Measurements from ENCODE around the gene PRKCE. TPM values are rescaled to one million over a fixed set of nuclear protein-coding genes. Genes with fewer than 3 reads are reported as not detected.

The PRKCE gene
- total and polyA plus RNA-seq, 11 donors: 4.1 to 22.3 (median 16.2) TPM

DNA sequence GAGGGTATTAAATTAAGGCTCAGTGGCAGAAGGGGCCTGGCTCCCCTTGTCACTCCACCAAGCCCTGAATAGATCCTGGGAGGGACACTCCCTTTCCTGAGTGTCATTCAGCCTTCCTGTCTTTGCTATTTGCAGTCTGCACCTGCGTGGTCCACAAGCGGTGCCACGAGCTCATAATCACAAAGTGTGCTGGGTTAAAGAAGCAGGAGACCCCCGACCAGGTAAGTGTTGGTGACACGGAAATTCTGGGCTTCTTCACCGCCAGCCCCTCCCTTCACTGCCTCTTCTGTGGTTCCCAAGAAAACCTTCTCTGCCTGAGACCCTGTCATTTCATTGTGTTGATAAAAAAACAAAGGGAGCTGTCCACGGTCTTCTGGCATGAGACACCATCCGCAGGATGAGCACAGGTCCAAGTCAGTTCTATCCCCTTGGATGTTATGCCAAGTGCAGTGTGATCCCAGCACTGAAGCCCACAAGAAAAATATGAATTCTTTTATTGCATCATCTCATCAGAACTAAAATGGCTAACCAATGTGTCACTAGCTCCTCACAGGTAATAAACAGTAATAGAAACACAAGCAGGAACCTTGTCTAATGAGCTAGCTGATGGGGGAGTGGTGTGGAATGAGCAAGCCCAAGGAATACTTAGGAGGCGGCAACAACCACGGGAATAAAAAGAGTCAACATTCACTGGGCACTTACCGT, 328.8 kb downstream of the PRKCE start:
- no peak for DNase-seq
- intact Hi-C loops (cut with DNase I): no loop called here
- Histone ChIP-seq H3K4me3 (no peak overlapping the region), H3K36me3 (peaks cover 0 to 25% (median 10%) of the 10 kb centered on the region in 9 donors), H3K27ac (no peak overlapping the region), H3K9me3 (no peaks in the 10 kb centered on the region), H3K4me1 (peaks cover 0 to 8% (median 0%) of the 10 kb centered on the region in 12 donors), H3K27me3 (no peaks in the 10 kb centered on the region)
- ATAC-seq: no peak
- 67 to 73% (median 70%) methylated on average over 11 of the region's 11 CpGs for WGBS, 4 donors
- TF ChIP-seq CTCF (IDR thresholded peaks at IDR 0.05) (no peak), POLR2A (IDR thresholded peaks at IDR 0.05) (no peak)

- Histone ChIP-seq H3K9me3 (no peaks in the 10 kb centered on the region), H3K36me3 (peaks cover 0 to 25% (median 10%) of the 10 kb centered on the region in 9 donors), H3K27ac (no peak overlapping the region), H3K4me1 (peaks cover 0 to 19% (median 0%) of the 10 kb centered on the region in 12 donors), H3K27me3 (no peaks in the 10 kb centered on the region), H3K4me3 (no peak overlapping the region)
- ATAC-seq (no peak), DNase-seq (no peak)
- TF ChIP-seq CTCF (IDR thresholded peaks at IDR 0.05): no peak
- no peak for TF ChIP-seq POLR2A (IDR thresholded peaks at IDR 0.05)
- 76 to 93% (median 82%) methylated on average over 4 of the region's 4 CpGs for WGBS, 4 donors
- intact Hi-C loops (cut with DNase I): no loop called here
Measured at GRCh38 chr2:45981384-45981930, 330.0 kb downstream of the PRKCE start.

DNA sequence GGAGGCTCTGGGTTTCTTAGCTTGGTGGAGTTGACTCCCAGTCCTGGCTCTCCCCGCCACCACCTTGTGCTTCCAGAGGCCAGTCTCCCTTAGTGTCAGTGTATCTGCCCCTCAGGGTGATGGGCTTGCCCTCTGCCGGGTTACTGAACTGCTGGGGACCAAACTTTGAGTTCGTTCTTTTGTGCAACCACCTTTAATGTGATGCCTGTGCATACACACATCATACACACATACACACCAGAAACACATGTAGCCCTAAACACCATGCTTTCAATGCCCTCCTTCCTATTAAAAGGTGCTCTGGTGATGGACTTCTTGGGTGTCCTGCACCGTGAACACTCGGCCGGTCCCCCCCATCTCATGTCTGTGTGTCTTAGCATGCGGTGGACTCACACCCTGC, 330.6 kb downstream of the PRKCE start:
- TF ChIP-seq POLR2A (IDR thresholded peaks at IDR 0.05) (no peak), CTCF (IDR thresholded peaks at IDR 0.05) (no peak)
- no peak overlapping the region for H3K27ac ChIP-seq
- 95 to 99% (median 96%) methylated on average over 7 of the region's 7 CpGs for WGBS, 4 donors
- ATAC-seq (no peak), DNase-seq (no peak)
- intact Hi-C loops (cut with DNase I): no loop called here
- H3K27me3 ChIP-seq: no peaks in the 10 kb centered on the region
- no peaks in the 10 kb centered on the region for H3K9me3 ChIP-seq
- H3K36me3 ChIP-seq: peaks cover 0 to 25% (median 10%) of the 10 kb centered on the region in 9 donors
- no peak overlapping the region for H3K4me3 ChIP-seq
- peaks cover 0 to 25% (median 0%) of the 10 kb centered on the region in 12 donors for H3K4me1 ChIP-seq

DNA sequence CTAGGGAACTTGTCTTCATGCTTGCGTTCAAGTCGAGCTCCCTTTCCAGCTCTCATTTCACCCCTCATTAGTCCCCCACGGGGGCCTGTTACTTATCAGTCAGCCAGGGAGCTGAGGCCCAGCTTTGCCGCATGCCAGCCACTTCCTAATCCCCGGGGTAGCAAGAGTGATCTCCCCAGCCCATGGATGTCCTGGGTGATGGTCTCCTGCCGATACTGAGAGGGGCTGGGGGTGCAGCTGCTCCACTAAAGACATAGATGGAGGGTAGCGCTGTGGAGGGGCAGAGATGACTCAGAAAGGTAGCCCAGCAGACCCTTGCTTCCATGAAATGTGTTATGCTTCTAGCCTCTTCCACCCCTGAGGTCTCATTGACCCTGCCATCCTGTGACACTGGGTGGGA, 331.7 kb downstream of the PRKCE start:
- Histone ChIP-seq H3K4me1 (peaks cover 0 to 28% (median 0%) of the 10 kb centered on the region in 12 donors), H3K4me3 (no peak overlapping the region), H3K27ac (no peak overlapping the region), H3K27me3 (no peaks in the 10 kb centered on the region), H3K36me3 (peaks cover 0 to 28% (median 10%) of the 10 kb centered on the region in 9 donors), H3K9me3 (no peaks in the 10 kb centered on the region)
- DNase-seq (no peak), ATAC-seq (no peak)
- intact Hi-C loops (cut with DNase I): no loop called here
- TF ChIP-seq CTCF (IDR thresholded peaks at IDR 0.05): no peak
- TF ChIP-seq POLR2A (IDR thresholded peaks at IDR 0.05): no peak
- WGBS, 4 donors: 88 to 94% (median 89%) methylated on average over 6 to 7 of the region's 7 CpGs
